ENCODE results near the gene PDPK1.
"Not testable (repeated sequence)": the region's sequence is repeated elsewhere in the genome, so short reads cannot be mapped to it uniquely, and the experiment has no call there.

Gene PDPK1

GRCh38 chr16:2540912-2541311 is 3.1 kb downstream of the PDPK1 start:
- DNase-seq (ENCODE audit: low spot score), result not testable (repeated sequence)

GRCh38 chr16:2541409-2541808 is 3.6 kb downstream of the PDPK1 start:
- DNase-seq (ENCODE audit: low spot score), result not testable (repeated sequence)

- not testable (repeated sequence) for DNase-seq (ENCODE audit: low spot score)
Observed at GRCh38 chr16:2543771-2544170, 6.0 kb downstream of the PDPK1 start.

DNA sequence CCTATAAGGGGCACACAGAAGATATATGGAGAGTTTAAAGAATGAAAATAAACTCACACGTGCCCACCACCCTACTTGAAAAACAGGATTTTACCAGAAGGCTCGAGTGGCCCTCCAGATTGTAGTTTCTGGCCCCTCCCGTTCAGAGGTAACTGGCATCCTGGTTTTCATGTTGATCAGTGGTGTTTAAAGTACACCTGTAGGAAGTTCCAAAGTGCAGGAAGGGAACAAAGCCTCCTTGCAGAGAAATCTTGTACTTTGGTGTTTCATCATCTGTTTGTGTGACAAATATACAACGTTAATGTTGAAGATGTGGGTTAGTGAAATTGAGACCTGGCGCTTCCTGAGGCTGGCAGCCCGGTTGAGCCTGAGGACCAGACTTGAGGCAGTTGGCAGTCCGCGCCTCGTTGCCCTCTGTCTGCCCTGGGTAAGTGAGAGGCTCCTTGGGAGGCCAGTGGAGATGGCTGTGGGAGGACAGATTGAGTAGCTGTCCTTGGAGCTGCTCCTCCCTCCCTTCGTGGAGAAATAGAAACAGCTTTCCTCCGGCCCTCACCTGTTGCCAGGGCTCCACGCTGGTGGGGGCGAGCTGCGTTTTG is 12.6 kb downstream of the PDPK1 start:
- DNase-seq (ENCODE audit: low spot score), result not testable (repeated sequence)

- DNase-seq (ENCODE audit: low spot score), result not testable (repeated sequence)
Observed at GRCh38 chr16:2551420-2551889, 13.6 kb downstream of the PDPK1 start.

DNA sequence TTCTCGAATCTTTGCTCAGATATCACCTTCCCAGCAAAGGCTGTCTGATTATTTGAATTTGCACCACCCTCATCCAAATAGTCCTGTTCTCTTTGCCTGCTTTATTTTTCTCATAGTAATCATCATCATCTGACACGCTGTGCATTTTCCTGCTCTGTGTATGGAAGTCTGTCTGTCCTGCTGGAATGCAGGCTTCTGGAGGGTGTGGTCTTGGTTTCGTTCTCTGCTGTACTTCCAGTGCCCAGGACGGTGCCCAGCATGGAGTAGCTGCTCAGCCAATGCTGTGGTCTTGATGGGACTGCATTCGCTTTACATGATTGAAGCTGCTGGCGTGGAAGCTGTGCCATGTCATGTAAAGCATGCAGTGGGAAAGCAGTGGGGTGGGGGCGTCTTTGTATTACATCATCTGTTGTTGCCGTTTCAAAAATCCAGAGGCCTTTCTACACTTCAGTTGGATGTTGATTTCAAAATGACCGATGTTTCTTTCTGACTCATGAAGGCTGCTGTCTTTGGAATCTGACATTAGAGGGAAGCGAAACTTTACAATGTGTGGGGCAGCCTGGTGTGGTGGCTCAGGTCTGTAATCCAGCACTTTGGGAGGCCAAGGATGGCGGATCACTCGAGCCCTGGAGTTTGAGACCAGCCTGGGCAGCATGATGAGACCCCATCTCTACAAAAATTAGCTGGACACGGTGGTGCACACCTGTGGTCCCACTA is 17.0 kb downstream of the PDPK1 start:
- not testable (repeated sequence) for DNase-seq (ENCODE audit: low spot score)

- not testable (repeated sequence) for DNase-seq (ENCODE audit: low spot score)
Observed at GRCh38 chr16:2557150-2557549, 19.3 kb downstream of the PDPK1 start.

- DNase-seq (ENCODE audit: low spot score), result not testable (repeated sequence)
Observed at GRCh38 chr16:2560131-2560797, 22.4 kb downstream of the PDPK1 start.

GRCh38 chr16:2560798-2561133 is 22.9 kb downstream of the PDPK1 start:
- not testable (repeated sequence) for DNase-seq (ENCODE audit: low spot score)

DNA sequence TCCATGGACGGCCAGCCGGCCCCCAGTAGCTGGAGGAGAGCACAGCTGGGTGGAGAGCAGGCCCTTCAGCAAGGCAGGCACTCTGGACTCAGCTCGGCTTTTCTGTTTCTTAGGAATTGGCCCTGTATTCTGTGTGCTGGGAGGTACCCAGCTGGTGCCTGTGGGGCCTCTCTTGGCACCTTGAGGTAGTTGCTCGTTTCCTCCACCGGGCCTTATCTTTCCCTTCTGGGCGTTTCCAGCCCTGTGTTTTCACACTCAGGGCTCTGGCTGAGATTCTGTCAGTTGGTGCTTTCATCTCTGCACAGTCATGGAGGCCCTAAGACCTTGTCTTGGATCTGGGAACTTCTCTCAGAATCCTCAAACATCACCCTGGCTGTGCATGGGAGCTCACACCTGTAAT is 29.7 kb downstream of the PDPK1 start:
- DNase-seq (ENCODE audit: low spot score), result not testable (repeated sequence)

DNA sequence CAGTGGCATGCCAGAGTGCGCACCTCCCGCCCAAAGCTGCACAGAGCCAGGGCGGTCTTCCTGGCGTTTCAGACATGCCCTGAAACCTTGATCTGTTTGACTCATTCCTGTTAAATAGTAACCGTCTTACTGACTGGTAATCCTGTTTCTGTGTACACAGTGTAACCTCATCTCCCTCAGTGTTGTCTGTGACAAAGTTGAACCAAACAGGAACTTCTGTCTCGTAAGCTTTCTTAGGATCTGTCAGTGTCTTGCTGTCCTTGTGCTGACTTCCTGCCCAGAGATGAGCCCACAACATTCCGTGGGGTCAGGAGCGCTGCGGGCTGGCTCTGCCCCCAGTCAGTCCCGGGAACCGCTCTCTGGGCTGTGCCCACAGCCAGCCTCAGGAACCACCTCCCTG is 30.8 kb downstream of the PDPK1 start:
- DNase-seq (ENCODE audit: low spot score), result not testable (repeated sequence)

- DNase-seq (ENCODE audit: low spot score), result not testable (repeated sequence)
Observed at GRCh38 chr16:2572704-2573103, 34.9 kb downstream of the PDPK1 start.

GRCh38 chr16:2575839-2576238 is 38.0 kb downstream of the PDPK1 start:
- not testable (repeated sequence) for DNase-seq (ENCODE audit: low spot score)

GRCh38 chr16:2577044-2577443 is 39.2 kb downstream of the PDPK1 start:
- not testable (repeated sequence) for DNase-seq (ENCODE audit: low spot score)

GRCh38 chr16:2578905-2579304 is 41.1 kb downstream of the PDPK1 start:
- DNase-seq (ENCODE audit: low spot score), result not testable (repeated sequence)

- DNase-seq (ENCODE audit: low spot score), result not testable (repeated sequence)
Observed at GRCh38 chr16:2580143-2580542, 42.3 kb downstream of the PDPK1 start.

GRCh38 chr16:2580818-2581217 is 43.0 kb downstream of the PDPK1 start:
- not testable (repeated sequence) for DNase-seq (ENCODE audit: low spot score)

DNA sequence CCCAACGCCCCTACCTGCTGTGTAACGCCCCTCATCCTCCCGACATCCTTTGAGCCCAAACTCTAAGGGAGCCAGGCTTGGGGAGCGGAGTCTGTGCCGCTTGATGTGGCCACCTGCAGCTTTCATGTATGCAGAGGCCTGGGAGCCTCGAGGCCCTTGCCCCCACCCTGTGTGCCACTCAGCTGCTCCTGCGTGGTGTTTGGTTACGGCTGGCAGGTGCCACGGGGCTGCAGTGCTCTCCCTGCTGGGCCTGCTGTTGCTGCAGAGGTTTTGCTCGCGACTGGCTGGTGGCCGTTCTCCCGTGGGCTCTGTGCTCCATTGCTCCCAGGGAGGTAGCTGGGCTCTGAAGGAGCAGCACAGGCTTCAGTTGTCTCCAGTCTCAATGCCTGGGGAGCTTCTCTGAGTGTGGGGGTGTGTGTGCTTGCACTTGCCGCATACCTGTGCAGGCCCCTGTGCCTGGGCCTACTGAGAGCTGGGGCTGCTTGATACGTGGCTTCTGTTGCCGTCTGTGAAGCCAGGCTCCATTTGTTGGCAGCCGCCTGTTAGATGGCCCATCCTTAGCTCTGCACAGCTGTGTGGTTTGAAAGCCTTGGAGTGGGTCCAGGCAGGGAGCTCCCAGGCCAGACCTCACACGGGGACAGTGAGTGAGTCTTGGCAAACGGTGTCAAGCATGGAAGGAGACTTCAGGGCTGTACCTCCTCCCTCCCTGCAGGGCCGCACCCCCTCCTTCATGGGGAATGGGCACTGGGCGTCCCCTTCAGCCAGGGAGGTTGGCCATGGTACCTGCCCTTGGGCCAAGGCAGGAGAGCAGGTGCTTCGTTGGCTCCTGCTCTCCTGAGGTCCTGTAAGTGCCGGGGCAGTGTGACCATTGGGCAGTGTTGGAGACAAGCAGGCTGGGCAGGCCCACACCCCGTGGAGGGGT is 47.2 kb downstream of the PDPK1 start:
- DNase-seq (ENCODE audit: low spot score), result no peak

GRCh38 chr16:2585651-2586081 is 47.8 kb downstream of the PDPK1 start:
- no peak for DNase-seq (ENCODE audit: low spot score)

- no peak for DNase-seq (ENCODE audit: low spot score)
Observed at GRCh38 chr16:2586241-2586640, 48.4 kb downstream of the PDPK1 start.

DNA sequence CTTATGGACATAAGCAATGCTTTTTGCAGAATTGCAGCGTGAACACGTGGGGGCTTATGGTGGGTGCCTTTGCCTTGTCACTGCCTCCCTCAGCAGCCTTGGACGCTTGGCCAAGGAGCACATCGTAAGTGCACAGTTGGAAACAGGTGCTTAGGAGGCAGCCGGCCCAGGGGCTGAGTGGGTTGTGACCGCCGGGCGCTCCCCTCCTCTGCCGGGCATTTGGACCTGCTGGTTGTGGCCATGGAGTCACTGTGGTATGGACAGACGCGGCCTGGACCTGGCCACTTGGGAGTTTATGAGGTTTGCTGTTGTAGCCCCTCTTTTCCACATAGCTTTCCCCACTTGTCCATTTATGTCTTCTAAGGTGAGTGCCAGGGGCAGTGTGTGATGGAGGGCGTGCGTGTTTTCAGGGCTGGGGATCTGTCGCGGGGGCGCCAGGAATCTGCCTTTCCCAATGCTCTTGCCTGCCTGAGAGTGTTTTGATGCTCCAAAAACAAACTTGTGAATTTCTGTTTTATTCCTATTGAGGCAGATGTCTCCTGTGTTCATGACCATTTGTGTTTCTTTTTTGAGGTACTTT is 49.2 kb downstream of the PDPK1 start:
- DNase-seq (ENCODE audit: low spot score), result no peak

Measured in hematopoietic multipotent progenitor cell treated with erythropoietin and hydrocortisone succinate and interleukin-3 and kit ligand, for 17 days (in vitro differentiated cells).